NCI-H1092 treated with DMSO at 0.1 percent for 48 hours (cell line): Measurements from ENCODE around the gene FAM83D.

ENCODE experiments used
- DNase-seq: peaks from one replicate; lab custom pipeline; 2025; lab: John Stamatoyannopoulos, UW

Gene FAM83D, protein sequence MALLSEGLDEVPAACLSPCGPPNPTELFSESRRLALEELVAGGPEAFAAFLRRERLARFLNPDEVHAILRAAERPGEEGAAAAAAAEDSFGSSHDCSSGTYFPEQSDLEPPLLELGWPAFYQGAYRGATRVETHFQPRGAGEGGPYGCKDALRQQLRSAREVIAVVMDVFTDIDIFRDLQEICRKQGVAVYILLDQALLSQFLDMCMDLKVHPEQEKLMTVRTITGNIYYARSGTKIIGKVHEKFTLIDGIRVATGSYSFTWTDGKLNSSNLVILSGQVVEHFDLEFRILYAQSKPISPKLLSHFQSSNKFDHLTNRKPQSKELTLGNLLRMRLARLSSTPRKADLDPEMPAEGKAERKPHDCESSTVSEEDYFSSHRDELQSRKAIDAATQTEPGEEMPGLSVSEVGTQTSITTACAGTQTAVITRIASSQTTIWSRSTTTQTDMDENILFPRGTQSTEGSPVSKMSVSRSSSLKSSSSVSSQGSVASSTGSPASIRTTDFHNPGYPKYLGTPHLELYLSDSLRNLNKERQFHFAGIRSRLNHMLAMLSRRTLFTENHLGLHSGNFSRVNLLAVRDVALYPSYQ

GRCh38 chr20:38926142-38926933 lies at the start of gene FAM83D:
TSS of gene FAM83D (plus strand) at chr20:38926417. CDS start at chr20:38926443, 26 bp downstream.
- peak; percentile 98 for DNase-seq

GRCh38 chr20:38877483-38877882 lies 48.7 kb upstream of the FAM83D start:
- DNase-seq, result no peak

DNA sequence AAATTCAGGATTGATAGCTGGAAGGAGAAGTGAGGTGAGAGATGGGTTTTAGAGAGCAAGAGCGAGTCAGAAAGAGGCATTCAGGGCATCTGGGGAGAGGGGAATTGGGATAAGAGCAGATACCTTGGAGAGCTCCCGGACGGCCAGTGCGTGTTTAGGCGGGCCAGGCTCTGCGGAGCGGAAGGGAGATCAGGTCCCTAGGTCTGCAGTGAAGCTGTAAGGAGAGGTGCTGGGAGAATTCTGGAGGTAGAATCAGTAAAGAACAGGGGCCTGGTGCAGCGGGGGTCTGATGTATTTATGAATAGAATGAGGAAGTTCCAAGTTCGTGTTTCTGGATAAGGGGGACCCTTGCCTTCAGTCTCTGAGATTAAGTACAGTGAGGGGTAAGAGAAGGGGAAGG lies 47.4 kb upstream of the FAM83D start:
- no peak for DNase-seq

DNA sequence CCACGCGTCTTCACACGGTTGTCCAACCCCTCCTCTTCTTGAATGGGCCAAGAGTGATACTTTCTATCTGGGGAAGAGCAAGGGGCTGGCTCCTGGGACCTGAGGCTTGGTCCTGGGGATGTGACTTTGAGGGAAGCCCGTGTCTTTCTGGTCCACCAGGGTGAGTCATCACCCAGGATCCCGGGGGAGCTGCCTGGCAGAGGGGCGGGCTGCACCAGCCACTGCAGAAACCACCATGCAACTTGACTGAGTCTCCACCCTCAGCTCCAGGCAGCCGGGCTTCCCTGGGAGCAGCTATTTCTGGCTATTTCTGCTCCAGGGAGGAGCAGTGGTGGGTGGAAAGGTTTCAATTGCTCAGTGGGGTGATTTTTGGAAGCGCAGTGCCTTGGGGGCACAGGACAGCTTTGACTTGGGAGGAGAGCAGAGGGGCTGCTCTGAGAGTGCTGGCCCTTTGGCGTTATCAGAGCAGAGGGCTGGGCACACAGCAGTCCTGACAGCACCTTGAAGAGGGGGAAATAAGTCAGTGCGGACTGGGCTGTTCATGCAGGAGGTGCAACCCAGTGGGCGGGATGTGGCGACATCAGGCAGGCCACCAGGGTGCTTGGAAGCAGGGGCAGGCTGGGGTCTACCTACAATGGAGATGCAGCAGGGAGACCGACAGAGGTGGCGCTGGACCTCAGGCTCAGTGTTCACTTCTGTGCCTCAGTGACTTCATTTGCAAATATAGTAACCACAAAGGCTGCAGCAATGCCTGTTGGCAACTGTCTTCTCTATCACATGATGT lies 45.1 kb upstream of the FAM83D start:
- DNase-seq, result no peak

GRCh38 chr20:38881806-38882440 lies 44.3 kb upstream of the FAM83D start:
- DNase-seq, result no peak

GRCh38 chr20:38882600-38882999 lies 43.6 kb upstream of the FAM83D start:
- no peak for DNase-seq

DNA sequence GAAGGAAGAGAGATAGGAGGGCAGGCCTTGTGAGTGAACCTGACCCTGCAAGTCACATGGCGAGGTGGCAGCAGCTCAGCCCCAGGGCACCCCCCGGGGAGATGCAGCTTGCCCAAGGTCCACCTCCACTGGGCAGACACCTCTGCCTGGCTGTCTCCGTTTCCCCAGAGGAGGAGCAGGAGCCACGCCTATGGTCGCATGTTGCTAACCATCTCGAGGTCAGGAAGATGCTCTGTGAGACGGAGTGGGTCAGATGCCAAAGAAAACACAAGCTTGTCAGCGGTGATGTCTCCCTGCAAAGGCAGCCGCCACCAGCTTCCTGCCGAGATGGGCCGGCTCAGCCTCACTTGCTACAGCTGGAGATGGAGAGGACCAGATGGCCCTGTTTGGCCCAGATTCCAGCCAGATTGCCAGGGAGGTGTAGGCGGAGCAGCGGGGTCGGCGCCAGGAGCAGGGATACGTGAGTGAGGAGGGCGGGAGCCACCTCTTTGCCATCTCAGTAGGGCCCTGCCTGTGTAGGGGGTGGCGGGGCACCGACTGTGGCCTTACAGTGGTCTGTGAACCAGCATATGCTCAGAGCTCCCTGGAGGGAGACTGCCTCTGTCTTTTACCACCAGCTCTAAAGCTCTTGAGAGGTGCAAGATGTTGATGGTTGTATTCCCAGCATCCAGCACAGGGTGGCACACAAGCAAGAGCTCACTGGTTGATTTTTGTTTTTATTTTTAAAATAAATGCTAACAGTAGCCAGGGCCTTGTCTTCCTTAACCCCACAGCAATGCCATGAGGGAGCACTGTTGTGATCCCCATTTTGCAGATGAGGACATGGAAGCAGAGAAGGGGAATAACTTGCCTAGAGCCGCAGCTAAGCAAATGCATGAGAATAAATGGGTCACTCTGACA lies 42.9 kb upstream of the FAM83D start:
- peak; percentile 87 for DNase-seq

GRCh38 chr20:38883981-38884733 lies 42.1 kb upstream of the FAM83D start:
- no peak for DNase-seq

- no peak for DNase-seq
These were observed 40.9 kb upstream of the FAM83D start for GRCh38 chr20:38885357-38885756.

DNA sequence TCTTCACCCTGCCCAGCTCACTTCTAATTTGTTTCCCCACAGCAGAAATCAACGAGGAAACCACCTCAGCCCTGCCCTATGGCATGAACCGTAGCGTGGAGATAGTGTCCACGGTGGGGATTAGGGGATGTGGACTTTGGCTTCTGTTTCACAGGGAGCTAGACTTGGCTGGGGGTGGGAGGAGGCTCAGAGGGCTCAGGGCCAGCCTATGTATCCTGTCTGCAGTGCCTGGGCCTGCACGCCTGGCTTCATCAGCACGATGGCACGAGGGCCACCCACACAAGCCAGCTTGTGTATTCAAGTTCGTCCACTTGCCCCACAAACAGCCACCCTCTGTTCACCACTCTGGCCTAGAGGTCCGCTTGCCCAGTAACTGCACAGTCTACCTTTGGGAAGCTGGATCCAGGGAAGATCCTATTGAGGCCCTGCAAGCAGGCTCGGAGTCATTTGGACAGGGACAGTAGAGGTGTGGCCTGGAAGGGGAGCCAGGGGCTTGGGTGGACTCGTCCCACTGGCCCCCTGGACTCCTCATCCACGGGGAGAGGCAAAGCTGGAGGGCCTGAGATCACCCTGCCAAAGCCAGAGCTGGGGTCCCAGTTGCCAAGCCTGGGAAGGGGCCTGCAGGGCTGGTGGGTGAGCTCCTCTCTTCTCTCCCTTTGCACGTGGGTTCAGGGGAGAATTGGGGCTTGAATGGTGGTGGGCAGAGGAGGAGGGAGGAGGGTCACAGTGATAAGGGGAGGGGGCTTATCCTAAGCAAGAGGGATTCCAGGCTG lies 38.0 kb upstream of the FAM83D start:
- no peak for DNase-seq

GRCh38 chr20:38889050-38889449 lies 37.2 kb upstream of the FAM83D start:
- no peak for DNase-seq

- DNase-seq, result no peak
These were observed 36.3 kb upstream of the FAM83D start for GRCh38 chr20:38889792-38890496.

DNA sequence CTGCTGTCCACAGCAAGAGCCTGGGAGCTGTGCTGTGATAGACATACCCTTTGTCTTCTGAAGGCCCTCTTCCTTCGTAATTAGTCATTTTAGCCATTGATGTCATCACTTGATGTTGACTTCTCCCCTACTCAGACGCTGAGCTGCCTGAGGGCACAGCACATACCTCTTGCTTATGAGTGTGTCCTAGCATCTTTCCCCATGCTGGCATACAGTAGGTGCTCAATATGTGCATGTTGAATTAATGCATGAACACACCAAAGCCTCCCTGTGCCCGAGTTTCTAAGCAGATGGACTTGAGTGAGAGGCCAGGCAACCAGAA lies 35.8 kb upstream of the FAM83D start:
- no peak for DNase-seq

- no peak for DNase-seq
These were observed 33.9 kb upstream of the FAM83D start for GRCh38 chr20:38892091-38892981.

DNA sequence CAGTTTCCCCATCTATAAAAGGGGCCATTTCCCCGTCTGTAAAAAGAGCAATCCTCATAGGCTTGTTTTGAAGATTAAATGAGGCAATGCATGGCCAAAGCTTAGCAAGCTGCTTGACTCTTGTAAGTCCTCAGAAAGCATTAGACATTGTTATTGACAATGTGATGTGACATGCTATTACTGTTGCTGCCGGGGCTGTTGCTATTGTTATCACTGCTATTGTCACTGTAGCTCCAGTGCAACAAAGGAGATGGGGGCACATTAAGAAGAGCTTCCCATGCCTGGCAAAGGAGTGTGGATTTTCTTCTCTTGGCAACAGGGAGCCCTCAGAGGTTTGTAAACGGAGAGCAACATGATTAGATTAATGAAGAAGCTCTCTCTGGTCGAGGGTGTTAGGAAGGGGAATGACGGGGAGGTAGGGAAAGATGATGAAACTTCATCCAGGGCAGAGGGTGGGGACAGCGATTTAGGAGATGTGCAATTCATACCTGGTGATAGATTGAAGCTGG lies 33.1 kb upstream of the FAM83D start:
- no peak for DNase-seq

DNA sequence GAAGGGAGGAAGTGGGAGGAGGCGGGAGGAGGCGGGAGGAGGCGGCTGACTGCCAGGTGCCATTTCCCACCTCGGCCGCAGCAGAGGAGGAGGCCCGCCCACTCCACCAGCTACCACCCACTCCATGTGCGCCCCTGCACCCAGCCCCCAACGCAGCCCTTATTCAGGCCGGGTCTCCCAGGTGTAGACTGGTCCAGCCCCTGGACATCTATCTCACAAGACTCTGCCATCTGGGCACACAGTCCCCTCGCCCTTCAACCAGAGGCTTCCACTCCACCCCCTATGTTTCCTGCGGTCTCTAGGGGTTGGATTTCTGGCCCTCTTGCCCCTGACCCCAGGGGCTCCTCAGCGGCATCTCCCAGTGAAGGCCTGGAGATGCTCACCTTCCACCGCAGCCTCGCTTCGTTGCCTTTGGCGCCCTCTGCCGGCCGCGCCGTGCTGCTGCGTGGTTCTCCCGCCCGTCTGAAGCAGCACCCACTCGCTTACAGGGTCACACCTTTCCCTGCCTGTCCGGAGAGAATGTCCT lies 32.6 kb upstream of the FAM83D start:
- DNase-seq, result peak; percentile 66
